Skin of body (tissue), 2 donors: Measurements from ENCODE around the gene CARNS1. TPM values are rescaled to one million over a fixed set of nuclear protein-coding genes. Genes with fewer than 3 reads are reported as not detected.
"Not testable (repeated sequence)": the region's sequence is repeated elsewhere in the genome, so short reads cannot be mapped to it uniquely, and the experiment has no call there.

Experiments
- DNase-seq: peaks from one replicate; lab custom pipeline; 2025; lab: John Stamatoyannopoulos, UW
- total RNA-seq: library from RNA; depleted of rRNA; stranded (reverse); fragments of >200 nt; gene quantifications from one replicate; pipeline ENCODE4 v1.2.3, GENCODE V29; 2014

CARNS1 gene
- total RNA-seq, 1 donor from 2014 or later = 3.8 TPM

DNA sequence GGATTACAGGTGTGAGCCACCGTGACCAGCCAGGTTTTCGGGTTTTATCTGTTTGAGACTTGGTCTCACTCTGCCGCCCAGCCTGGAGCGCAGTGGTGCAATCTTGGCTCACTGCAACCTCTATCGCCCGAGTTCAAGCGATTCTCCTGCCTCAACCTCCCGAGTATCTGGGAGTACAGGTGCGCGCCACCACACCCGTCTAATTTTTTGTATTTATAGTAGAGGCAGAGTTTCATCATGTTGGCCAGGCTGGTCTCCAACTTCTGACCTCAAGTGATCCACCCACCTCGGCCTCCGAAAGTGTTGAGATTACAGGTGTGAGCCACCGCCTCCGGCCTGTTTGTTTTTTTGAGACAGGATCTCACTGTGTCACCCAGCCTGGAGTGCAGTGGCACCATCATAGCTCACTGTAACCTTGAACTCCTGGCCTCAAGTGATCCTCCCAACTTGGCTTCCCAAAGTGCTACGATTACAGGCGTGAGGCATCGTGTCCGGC, 11.9 kb downstream of the CARNS1 start:
- DNase-seq = not testable (repeated sequence)

DNA sequence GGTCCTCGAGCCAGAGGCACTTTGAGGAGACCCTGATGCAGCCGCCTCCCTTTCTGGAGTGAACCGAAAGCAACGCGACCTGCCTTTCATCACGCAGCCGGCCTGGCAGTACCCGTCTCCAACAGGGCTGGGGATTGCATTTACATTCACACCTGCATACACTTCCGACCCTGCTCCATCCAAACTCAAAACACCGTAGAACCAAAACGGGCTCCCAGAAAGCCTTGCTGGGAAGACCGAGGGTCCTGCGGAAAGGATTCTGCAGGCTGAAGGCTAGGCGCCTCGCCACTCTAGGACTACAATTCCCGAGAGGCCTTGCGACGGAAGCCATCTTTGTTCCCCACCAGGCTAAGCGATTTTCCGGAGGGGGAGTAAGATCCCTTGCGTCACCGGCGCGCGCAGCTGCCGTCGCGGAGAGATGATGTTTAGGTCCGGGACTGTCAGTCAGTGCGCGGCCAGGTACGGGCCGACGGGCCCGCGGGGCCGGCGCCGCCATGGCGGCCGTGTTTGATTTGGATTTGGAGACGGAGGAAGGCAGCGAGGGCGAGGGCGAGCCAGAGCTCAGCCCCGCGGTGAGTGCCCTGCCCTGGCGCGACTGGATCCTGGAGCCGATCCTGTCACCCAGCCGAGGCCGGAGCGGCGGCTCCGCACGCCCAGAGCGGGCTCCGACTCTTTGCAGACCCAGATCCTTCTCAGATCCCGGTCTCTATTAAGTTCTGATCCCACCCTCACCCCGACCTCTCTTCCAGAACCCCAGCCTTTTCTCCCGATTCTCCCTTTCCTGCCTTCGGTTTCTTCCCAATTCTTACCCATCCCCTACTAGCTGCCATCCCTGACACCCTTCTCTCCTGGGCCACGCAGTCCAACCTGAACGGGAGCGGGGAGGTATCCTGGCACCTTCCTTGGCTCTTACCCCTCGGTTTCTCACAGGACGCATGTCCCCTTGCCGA, 12.8 kb downstream of the CARNS1 start, which contains the start of gene RPS6KB2:
RPS6KB2 (plus strand) TSS at position 443 of the 950 bp plus-strand sequence; CDS start at position 495, 52 bp downstream.
- DNase-seq = peak; percentile 95

DNA sequence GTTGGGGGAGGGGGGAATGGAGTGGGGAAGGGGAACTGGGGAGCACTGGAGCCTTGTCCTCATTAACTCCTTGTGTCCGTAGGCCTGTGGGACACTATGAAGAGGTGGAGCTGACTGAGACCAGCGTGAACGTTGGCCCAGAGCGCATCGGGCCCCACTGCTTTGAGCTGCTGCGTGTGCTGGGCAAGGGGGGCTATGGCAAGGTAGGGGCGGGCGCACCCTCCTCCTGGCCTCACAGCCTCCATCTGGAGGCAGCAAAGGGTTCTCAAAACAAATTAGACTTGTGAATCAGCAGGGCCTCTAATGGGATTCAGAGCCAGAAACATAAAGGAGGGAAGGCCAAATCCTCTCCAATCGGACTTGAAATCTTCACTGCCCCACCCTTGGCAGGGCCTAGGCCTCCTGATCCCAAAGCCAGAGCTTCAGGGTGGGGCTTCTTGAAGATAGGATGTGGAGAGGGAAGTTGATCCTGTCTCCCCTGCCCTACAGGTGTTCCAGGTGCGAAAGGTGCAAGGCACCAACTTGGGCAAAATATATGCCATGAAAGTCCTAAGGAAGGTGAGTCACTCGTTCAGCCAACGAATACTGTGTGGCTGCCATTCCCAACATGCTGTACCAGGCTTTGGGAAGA, 13.7 kb downstream of the CARNS1 start:
- no peak for DNase-seq

DNA sequence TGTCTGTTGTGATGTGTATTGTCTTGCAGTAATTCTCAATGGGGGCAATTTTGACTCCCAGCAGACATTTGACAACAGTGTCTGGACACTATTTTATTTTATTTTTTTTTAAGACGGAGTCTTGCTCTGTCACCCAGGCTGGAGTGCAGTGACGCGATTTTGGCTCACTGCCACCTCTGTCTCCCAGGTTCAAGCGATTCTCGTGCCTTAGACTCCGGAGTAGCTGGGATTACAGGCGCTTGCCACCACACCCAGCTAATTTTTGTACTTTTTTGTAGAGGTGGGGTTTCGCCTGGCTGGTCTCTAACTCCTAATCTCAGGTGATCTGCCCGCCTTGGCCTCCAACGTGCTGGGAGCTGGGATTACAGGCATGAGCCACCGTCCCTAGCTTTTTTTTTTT, 14.2 kb downstream of the CARNS1 start:
- DNase-seq = no peak

DNA sequence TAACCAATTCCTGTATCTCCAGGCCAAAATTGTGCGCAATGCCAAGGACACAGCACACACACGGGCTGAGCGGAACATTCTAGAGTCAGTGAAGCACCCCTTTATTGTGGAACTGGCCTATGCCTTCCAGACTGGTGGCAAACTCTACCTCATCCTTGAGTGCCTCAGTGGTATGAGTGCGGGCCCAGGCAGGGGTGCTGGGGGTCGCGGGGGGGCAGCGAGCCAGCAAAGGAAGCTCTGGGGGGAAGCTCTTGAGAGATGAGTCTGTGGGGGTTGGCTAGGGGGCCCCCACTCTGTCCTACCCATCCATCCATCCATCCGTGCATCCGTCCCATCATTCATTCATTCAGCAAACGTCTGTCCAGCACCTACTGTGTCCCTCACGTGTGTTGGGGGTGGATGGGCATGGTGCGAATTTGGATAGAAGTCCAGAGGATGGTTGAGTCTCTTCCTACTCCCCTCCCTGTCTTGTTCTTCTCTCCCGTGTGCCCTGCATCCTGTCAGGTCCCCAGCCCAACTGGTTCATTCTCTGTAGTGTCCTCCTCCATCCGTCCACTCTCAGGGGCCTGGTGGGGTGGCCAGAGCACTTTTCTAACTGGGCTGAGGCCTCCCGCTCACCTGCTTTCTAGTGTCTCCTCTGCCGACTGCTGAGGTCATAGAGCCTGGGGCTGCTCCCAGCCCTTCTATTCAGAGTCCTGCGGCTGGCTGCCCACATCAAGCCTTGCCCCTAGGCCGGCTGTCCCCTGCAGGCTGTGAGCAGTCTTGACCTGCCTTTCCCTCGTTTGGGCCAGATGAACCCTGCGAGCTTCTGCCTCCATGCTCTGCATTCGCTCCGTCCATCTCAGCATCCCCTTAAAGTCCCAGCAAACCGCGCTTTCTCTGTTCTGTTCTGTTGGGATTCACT, 16.1 kb downstream of the CARNS1 start:
- DNase-seq = no peak

DNA sequence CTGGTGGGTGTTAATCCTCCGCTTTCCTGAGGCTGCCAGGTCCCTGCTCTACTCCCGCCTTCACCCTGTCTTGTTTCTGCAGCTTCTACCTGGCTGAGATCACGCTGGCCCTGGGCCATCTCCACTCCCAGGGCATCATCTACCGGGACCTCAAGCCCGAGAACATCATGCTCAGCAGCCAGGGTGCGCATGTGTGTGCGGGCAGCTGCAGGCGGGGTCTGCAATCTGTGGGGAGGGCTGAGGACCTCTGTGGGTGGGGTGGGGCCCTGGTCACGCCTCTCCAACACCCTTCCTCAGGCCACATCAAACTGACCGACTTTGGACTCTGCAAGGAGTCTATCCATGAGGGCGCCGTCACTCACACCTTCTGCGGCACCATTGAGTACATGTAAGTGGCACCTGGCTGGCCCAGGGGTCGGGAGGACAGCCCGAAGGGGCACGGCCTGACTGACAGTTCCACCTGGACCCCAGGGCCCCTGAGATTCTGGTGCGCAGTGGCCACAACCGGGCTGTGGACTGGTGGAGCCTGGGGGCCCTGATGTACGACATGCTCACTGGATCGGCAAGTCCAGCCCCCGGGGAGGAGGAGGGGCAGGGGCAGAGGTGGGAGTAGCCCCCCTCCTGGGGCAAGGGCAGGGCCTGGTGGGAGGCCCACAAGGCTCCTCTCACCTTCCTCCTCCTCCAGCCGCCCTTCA, 17.3 kb downstream of the CARNS1 start:
- DNase-seq = no peak

DNA sequence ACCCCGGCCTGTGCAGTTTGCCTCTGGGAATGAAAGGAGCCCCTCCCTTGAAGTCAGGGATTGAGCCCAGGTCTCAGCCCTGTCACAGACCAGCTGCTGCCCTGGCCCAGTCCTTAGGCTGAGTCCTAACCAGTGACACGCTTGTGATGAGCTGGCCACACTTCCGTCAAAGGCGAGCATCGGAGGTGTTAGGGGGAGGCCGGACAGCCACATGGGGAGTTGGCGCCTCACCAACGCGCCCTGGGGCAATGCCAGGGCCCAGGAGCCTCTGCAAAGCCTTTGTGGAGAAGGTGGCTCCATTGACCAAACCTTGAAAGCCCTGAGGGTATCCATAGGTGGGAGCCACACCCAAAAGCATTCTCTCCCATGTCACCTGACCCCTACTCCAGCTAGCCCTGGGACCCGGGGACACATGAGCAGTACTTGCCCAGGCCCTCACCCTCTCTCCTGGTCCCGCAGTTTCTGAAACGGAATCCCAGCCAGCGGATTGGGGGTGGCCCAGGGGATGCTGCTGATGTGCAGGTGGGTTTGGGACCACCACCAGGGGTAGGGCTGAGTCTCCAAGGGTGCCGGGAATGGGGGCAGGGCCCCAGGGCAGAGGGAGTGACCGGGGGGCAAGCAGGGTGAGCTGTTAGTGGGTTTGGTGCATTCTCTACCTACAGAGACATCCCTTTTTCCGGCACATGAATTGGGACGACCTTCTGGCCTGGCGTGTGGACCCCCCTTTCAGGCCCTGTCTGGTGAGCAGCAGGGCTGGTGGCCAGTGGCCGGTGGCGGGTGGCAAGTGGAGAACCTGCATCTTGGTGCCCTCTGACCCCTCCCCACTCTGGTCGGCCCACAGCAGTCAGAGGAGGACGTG, 18.3 kb downstream of the CARNS1 start:
- DNase-seq = no peak

DNA sequence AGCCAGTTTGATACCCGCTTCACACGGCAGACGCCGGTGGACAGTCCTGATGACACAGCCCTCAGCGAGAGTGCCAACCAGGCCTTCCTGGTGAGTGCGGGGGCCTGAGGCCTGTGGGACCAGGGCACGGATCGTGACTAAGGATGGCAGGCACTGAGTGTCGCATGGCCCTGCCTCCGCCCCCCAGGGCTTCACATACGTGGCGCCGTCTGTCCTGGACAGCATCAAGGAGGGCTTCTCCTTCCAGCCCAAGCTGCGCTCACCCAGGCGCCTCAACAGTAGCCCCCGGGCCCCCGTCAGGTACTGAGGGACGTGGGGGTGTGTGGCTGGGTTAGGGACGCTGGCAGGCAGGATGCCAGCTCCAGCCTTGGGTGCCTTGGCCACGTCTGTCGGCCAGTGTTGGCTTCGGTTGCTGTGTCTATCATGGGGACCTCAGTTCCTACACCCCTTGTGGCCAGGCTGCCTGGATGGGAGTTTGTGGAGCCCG, 19.0 kb downstream of the CARNS1 start:
- no peak for DNase-seq

DNA sequence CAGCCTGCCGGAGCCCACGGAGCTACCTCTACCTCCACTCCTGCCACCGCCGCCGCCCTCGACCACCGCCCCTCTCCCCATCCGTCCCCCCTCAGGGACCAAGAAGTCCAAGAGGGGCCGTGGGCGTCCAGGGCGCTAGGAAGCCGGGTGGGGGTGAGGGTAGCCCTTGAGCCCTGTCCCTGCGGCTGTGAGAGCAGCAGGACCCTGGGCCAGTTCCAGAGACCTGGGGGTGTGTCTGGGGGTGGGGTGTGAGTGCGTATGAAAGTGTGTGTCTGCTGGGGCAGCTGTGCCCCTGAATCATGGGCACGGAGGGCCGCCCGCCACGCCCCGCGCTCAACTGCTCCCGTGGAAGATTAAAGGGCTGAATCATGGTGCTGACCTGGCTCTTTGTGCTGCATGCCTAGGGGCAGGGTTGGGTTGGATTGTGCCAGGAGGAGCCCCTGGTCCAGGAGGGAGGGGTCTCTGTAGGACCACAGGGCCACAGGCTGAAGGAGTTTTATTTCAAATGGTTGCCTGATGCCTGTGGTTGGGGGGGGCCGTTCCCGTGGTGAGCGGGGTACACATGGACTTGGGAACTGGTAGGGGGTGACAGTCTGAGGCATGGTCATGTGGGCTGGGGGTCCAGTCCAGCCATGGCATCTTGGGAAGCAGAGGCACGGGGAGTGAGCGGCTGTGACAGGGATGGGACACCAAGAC, 19.7 kb downstream of the CARNS1 start:
- DNase-seq = no peak

DNA sequence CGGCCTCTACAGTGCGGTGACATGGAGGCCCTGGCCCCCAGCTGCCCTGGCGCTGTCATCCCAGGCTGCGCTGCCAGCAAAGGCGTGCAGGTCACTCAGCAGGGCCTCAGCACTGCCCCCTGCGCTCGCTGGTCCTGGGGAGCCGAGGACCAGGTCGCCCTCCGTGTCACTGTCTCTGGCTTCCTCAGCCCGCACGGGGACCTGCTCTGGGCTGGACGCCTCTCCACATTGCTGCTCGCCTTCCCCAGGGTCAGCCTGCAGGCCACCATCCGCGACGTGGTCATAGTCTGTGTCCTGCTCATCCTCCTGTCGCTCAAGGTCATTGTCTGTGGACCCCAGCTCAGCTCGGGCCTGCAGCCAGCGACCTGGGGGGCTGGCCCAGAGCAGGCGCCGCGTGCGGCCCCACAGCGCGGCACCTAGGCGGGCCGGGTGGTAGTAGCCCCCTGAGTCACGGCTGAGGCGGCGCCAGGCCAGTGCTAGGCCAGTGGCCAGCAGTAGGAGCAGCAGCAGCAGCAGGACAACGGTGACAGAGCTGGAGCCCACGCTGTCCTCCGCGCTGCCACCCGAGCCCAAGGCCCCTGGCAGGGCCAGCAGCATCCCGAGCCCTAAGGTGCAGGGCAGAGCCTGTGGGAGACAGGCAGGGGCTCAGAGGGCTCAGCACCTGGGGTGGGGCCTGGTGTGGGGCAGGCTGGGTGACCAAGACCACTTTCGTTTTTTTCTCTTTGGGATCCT, 20.4 kb downstream of the CARNS1 start:
- DNase-seq = no peak

DNA sequence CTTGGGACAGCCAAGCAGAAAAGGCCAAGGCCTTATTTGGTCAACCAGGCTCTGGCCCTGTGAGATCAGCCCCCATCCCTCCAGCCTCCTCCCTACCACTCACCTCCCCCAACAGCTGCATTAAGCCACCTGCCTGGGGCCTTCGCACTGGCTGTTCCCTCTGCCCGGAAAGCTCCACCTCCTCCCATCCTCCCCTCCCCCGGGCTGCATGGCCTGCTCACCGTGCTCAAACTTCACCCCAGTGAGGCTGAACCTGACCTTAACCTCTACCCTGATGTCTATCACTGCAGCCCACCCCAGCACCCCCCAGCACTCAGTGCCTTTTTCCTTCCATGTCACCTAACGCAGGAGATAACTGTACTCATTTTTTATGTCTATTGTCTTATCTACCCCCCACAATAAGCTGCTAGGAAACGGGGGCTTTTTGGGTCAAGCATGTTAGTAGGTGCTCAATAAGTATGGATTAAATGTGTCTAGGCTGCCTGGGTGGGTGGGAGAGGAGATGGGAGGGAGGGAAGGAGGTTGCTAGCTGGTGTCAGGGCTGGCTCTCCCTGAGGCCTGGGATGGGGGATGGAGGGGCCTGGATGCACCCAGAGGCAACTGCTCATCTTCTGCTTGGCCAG, 21.1 kb downstream of the CARNS1 start:
- no peak for DNase-seq

DNA sequence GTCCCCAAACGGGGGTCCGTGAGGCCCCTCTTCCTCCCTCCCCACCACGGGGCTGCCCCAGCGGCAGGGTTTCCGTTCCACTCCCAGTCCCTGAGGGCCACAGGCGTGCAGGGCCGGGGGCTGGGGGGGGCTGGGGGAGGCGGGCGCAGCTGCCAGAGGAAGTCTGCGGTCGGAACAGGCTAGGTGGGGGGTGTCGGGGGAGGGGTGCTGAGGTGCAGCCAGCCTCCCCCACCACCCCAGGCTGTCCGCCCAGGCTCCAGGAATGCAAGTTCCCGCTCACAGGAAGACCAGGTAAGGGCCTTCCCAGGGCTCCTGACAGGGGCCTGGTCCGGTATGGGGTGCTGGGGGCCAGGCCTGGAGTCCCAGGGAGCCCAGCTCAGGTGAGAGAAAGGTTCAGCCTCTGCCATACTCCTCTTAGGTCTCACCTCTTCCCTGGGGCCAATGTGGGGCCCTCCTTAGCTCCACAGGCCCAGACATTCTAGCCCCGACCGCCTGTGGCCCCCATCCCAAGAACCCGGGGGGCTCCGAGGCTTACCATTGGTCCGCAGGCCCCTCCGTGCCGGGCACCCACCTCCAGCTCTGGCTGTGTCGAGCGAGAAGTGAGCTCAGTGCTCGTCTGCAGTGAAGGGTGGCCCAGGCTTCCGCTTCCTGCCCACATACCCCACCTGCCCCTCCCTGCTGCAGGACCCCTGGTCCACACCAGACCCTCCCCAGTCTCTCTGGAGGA, 21.8 kb downstream of the CARNS1 start, which contains the start of gene PTPRCAP:
PTPRCAP (minus strand) TSS at position 601 of the 727 bp plus-strand sequence; CDS start at position 538, 63 bp downstream.
- no peak for DNase-seq

DNA sequence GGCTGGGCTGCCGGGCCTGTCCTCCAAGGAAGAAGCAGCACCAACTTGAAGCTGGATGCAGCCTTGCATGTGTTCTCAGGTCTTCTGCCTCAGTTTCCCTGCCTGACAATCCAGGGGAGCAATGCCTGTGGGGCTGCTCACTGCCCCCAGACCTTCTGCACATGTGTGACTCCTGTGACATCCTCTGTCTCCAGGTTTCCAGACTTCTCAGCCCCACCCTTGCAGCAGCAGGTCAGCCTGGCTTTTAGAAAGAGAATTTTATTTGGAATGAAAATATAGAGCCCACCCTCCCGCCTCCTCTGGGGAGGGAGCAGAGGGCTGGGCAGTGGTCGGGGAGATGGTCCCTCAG, 22.3 kb downstream of the CARNS1 start:
- no peak for DNase-seq

DNA sequence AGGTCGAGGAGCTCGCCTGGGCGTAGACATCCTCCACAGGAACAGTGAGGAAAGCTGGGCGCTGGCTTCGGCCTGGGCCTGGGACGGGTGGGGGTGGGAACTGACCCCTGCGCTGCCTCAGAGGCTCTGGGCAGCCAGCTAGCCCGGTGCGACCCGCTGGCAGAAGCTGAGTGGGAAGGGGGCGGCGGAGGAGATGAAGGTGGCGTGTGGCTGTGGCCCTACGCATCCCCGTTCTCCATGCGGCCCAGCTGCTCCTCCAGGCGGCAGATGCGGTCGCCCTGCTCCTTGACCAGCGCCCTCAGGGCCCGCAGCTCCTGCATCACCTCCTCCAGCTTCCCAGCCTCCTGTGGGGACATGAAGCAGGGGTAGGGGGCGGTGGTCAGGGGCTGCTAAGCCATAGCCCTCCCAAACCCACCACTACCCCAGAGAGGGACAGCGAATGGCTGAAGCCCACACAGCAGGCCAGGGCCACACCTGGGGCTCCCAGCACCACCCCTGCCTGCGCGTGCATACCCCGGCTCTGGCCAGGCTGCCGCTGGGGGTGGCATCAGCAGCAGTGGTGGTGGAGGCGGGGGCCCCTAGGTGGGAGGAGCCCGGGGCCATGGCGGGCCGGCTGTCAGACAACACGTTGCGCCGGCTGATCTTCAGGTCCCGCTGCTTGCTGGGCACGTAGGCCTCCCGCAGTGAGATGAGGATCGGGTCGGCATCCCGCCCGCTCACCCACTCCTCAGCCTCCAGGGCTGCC, 22.9 kb downstream of the CARNS1 start:
- no peak for DNase-seq

DNA sequence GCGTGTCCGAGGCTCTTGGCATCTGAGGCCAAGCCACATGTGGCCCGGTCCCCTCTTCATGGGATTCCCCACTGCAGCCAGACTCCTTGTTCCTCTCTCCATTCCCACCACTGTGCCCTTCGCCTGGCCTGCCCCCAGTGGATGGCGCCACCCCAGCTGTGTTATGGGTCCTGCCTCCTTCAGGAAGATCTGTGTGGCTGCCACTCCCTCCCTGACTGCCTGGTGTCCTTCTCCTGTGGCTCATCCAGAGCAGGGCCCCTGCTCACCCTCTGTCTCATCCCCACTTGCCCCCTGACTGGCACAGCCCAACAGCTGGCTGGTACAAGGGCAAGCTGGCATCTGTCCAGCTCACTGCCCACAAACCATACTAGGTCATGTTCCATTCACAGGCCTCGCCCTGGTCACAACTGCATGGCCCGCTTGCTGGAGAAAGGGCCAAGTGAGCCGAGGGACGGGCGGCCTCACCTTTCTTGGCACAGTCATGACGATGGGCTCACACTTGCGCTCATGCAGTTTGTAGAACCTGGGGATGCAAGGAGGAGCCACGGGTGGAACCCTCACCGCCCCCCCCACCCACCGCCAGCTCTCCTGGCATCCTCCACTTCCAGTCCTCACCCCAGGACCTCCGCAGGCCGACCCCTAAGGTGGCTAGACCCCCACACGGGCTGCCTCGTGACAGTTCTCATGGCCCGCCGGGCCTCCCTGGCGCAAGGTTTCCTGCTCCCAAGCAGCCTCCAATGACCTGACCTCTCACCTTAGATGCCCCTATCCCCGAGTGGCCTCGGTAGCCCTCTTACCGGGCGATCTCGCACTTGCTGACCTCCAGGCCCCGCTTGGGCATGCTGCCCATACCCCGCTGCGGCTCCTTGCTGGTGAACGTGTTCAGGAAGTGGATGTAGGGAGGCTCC, 24.1 kb downstream of the CARNS1 start:
- DNase-seq = no peak
